Epithelial cell of esophagus (primary cell): Measurements from ENCODE around the gene ZFAND6.
A peak's percentile ranks its signal among the peaks of the same experiment; 100 is the strongest.

ENCODE experiments used
- DNase-seq: peaks from one replicate; pipeline ENCODE4 v3.0.0; 2010; ENCODE audit warnings: low read depth
- H3K4me3 ChIP-seq: 2 replicates; pipeline ENCODE4 v1.5.1; 2011; ENCODE audit warnings: mild to moderate bottlenecking, low read length, control low read depth
- TF ChIP-seq, protein P1 (sequence below): IDR thresholded peaks from 2 replicates; pipeline ENCODE4 v1.5.1; 2011; ENCODE audit warnings: low read depth, mild to moderate bottlenecking, low read length, control low read depth, inconsistent platforms; ENCODE audit not compliant: insufficient read depth; ENCODE audit errors: missing control alignments

Gene ZFAND6

GRCh38 chr15:80141916-80142598, 82.6 kb downstream of the ZFAND6 start:
- TF ChIP-seq, protein P1, sequence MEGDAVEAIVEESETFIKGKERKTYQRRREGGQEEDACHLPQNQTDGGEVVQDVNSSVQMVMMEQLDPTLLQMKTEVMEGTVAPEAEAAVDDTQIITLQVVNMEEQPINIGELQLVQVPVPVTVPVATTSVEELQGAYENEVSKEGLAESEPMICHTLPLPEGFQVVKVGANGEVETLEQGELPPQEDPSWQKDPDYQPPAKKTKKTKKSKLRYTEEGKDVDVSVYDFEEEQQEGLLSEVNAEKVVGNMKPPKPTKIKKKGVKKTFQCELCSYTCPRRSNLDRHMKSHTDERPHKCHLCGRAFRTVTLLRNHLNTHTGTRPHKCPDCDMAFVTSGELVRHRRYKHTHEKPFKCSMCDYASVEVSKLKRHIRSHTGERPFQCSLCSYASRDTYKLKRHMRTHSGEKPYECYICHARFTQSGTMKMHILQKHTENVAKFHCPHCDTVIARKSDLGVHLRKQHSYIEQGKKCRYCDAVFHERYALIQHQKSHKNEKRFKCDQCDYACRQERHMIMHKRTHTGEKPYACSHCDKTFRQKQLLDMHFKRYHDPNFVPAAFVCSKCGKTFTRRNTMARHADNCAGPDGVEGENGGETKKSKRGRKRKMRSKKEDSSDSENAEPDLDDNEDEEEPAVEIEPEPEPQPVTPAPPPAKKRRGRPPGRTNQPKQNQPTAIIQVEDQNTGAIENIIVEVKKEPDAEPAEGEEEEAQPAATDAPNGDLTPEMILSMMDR = no peak
- H3K4me3 ChIP-seq = no peak overlapping the region
- DNase-seq = no peak

DNA sequence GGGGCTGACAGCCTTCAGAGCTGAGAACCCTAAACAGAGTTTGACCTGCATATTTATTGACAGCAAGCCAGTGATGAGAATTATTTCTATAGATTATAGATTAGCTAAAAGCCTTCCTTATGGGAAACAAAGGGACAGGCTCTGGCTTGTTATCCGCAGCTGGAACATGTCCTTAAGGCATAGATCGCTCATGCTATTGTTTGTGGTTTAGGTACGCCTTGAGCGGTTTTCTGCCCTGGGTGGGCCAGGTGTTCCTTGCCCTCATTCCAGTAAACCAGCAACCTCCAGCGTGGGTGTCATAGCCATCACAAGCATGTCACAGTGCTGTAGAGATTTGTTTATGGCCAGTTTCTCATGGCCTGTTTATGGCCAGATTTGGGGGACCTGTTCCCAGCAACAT, 83.2 kb downstream of the ZFAND6 start:
- peak; percentile 59 for DNase-seq
- TF ChIP-seq, protein P1 = no peak
- no peak overlapping the region for H3K4me3 ChIP-seq

DNA sequence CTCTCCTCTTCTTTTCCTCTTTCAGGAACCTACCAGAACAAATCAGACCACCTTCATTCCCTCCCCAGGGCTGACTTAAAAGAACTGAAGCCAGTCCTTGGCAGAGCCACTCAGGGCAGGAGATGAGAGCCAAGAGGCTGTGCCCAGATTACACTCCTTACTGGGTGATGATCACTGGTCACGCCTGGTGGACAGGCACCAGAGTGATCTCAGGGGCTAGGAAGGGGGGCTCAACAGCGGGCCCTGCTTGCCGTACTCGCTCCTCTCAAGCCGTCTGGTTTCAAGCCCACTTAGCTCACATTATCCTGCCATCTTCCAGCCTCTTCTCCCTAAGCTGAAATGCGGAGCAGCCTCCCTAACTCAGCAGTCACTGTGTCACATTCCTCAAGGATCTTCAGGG, 91.7 kb downstream of the ZFAND6 start:
- no peak for DNase-seq
- no peak overlapping the region for H3K4me3 ChIP-seq
- TF ChIP-seq, protein P1 = no peak

GRCh38 chr15:80151576-80151975, 92.1 kb downstream of the ZFAND6 start:
- DNase-seq = no peak
- H3K4me3 ChIP-seq = no peak overlapping the region
- TF ChIP-seq, protein P1 = no peak

DNA sequence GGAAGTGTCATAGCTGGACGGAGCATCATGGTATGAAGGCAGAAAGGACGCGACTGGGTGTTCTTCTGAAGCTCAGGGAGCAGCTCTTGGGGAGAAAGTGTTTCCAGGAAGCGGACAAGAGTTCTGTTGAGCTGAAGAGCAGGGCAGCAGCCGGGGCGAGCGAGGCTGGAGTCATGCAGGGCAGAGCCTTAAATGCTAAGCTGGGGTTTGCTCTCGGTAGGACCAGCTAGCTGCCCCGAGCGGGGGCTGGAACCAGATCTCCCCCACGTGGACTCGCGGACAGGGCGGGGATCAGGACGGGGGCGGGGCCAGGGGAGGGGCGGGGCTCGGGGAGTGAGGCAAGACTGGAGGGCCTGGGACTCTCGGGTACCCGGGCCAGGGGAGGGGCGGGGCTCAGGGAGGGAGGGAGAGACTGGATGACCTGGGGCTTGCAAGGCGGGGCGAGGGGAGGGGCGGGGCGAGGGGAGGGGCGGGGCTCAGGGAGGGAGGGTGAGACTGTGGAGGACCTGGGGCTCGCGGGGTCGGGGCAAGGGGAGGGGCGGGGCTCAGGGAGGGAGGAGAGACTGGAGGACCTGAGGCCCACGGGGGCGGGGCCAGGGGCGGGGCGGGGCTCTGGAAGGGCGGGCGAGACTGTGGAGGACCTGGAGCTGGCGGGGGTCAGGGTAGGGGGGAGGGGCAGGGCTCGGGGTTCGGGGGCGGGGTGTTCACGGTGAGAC, 92.9 kb downstream of the ZFAND6 start:
- peak; percentile 94 for DNase-seq
- H3K4me3 ChIP-seq = peak overlapping the region; percentile 75
- TF ChIP-seq, protein P1 = no peak

DNA sequence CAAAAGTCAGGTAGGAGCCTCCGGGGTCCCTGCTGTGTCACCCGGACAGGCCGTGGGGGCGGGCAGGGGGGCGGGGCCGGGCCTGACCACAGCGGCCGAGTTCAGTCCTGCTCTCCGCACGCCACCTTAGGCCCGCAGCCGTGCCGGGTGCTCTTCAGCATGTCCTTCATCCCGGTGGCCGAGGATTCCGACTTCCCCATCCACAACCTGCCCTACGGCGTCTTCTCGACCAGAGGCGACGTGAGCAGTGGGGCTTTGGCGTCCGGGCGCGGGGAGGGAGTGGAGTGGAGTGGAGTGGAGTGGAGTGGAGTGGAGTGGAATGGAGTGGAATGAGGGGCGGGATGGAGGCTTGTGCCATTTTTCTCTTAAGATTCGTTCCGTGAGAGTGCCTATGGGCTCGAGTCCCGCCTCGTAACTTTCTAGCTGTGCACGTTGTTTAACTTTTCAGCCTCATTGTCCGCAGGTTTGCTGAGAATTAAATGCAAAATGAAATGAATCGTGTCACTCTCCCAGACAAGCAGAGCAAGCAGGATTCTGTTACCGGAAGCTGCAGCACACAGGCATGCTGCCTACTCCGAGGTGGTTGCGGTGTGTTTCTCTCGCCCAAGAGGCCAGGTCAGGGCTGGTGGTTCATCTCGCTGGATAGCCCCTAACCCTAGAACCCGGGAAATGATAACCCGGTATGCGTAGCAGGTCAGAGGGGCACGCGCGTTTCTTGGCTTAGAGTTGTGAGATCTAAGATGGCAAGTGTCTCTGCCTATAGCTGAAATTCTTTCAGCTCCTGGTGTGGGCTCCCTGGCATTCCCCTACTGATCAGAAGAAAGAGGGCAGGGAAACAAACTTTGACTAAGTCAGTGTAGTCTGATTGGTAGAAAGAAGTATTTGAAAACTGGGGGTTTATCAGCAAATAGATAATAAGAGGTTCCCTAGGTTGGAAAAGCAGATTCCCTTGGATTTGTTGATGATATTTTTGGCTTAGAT, 93.7 kb downstream of the ZFAND6 start, which contains the start of gene FAH:
TSS of gene FAH (plus strand) at position 104 of the 981 bp plus-strand sequence. CDS start at position 160, 56 bp downstream.
- peak within 1 kb of the TSS; percentile 75 for H3K4me3 ChIP-seq
- peak; percentile 59 for DNase-seq
- TF ChIP-seq, protein P1 = no peak
